NCI-H146 treated with DMSO at 0.1 percent for 48 hours (cell line): ENCODE measurements around the gene ABTB2.
"Not testable (repeated sequence)": the region's sequence is repeated elsewhere in the genome, so short reads cannot be mapped to it uniquely, and the experiment has no call there.

Source experiments
- DNase-seq: peaks from one replicate; lab custom pipeline; 2025; ENCODE audit not compliant: unreplicated experiment; lab: John Stamatoyannopoulos, UW

ABTB2 gene

GRCh38 chr11:34194576-34195335 is 163.1 kb downstream of the ABTB2 start:
- DNase-seq = no peak

- peak; percentile 2 for DNase-seq
These were observed 165.1 kb downstream of the ABTB2 start for GRCh38 chr11:34192481-34193401.

- DNase-seq = no peak
These were observed 166.2 kb downstream of the ABTB2 start for GRCh38 chr11:34191578-34191977.

- DNase-seq = no peak
These were observed 167.3 kb downstream of the ABTB2 start for GRCh38 chr11:34190192-34191139.

GRCh38 chr11:34189191-34189590 is 168.6 kb downstream of the ABTB2 start:
- no peak for DNase-seq

- DNase-seq = no peak
These were observed 169.6 kb downstream of the ABTB2 start for GRCh38 chr11:34188181-34188580.

- no peak for DNase-seq
These were observed 171.6 kb downstream of the ABTB2 start for GRCh38 chr11:34185926-34186841.

GRCh38 chr11:34184505-34185015 is 173.2 kb downstream of the ABTB2 start:
- no peak for DNase-seq

- DNase-seq = no peak
These were observed 173.9 kb downstream of the ABTB2 start for GRCh38 chr11:34183848-34184391.

- no peak for DNase-seq
These were observed 174.7 kb downstream of the ABTB2 start for GRCh38 chr11:34182921-34183685.

GRCh38 chr11:34182425-34182824 is 175.4 kb downstream of the ABTB2 start:
- no peak for DNase-seq

- DNase-seq = no peak
These were observed 175.9 kb downstream of the ABTB2 start for GRCh38 chr11:34181856-34182405.

GRCh38 chr11:34181251-34181650 is 176.6 kb downstream of the ABTB2 start:
- no peak for DNase-seq

- not testable (repeated sequence) for DNase-seq
These were observed 177.0 kb downstream of the ABTB2 start for GRCh38 chr11:34180814-34181165.

- no peak for DNase-seq
These were observed 177.6 kb downstream of the ABTB2 start for GRCh38 chr11:34180040-34180813.

GRCh38 chr11:34179026-34179675 is 178.7 kb downstream of the ABTB2 start:
- DNase-seq = no peak

- DNase-seq = no peak
These were observed 179.5 kb downstream of the ABTB2 start for GRCh38 chr11:34178209-34178821.
